NCI-H187 treated with DMSO at 0.1 percent for 48 hours (cell line): ENCODE results near the gene GMPPA.

Source experiments
- DNase-seq: peaks from one replicate; lab custom pipeline; 2025; lab: John Stamatoyannopoulos, UW

Gene GMPPA

DNA sequence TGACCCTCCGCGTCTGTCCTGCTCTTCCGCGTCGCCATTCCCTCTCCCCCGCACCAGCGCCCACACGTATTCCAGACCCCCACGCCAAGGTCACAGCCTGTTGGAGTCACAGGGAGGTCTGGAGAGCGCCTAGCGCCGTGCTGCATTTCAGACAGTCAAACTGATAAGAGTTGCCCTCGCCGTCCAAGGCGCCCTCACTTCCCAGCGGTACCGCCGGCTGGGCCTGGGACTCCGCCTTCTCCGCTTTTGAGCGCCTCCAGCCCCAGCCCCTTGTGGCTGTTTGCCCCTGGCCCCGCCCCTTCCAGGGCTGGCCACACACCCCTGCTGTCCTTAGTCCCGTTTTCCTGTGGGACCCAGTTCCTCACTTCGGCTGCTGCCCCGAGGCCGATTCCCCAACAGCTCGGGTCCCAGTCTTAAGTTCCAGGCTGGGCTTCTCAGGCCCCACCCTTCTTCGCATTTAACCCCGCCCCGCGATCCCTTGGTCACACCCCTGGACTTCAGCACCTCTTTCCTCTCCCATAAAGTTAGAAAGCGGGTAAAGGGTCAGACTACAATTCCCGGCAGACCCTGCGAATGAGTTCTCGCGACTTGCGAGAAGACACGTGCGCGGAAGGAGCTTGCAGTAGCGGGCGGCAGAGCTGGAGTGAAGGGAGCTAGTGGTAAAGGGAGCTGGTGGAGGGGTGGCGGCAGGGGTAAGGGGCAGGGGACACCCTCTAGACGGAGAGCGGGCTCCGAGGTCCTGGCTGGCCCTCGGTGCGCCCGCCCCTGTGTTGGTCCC, at the start of gene GMPPA:
Gene GMPPA, plus strand, starts transcription at position 612 of the 778 bp plus-strand sequence. CDS start 1,085 bp downstream, outside the sequence.
- peak; percentile 45 for DNase-seq

DNA sequence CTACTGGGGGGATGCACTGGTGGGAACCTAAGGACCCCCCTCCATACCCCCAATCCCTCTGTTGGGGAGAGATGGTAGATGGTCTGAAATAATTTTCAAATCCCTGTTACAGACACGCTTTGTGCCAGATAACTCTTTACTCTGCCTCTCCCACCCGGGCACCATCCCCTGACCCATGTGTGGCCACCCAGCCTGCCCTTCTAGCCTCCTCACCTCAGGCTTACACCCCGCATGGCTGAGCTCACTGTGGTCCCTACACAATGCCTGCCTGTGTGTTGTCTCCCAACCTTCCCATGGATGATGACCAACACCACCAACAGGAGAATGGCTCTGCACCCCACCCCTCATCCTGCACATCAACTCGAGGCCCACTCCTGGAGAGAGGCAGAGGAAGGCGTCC, 49.1 kb upstream of the GMPPA start:
- no peak for DNase-seq

- no peak for DNase-seq
These were observed 46.9 kb upstream of the GMPPA start for GRCh38 chr2:219451661-219452360.

DNA sequence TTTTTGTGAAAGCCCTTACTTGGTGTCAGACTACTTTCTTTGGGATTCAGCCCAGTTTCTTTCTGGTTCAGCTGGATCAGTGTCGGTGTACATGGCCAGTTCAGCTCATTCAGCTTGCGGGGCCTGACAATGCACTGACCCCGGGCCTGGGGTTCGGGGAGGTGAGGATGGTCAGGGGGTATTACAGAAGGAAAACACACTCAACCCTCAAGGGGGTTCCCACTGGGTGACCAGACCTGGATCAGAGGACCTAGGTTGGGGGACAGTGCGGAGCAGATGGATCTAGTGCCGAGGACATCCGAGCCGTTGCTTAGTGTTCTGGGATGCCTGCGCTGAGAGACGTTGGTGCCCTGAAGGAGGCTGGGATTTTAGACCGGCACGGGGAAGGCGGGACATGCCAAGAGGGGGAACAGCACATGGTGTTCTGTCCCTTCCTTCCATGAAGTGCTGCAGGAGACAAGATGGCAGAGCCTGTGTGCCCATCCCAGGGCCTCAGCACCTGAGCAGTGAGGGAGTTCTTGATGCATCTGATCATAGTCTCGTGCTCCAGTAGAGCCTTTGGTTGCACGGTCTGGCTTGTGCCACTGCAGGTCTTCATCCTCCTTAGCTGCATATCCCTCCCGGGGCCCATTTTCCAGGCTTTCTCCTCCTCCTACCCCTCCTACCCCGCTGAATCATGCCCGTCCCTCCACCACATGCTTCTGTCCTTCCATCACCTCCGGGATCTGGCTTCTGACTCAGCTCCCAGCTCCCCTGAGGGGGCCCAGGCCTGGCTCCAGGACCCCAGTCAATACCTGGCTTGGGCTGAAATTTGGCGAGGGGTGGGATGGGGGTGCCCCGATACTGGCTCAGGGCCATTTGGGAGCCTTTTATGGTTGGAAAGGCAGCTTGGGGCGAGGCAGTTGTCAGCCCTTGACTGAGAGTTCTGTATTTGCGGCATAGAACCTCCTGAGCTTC, 46.1 kb upstream of the GMPPA start:
- no peak for DNase-seq

DNA sequence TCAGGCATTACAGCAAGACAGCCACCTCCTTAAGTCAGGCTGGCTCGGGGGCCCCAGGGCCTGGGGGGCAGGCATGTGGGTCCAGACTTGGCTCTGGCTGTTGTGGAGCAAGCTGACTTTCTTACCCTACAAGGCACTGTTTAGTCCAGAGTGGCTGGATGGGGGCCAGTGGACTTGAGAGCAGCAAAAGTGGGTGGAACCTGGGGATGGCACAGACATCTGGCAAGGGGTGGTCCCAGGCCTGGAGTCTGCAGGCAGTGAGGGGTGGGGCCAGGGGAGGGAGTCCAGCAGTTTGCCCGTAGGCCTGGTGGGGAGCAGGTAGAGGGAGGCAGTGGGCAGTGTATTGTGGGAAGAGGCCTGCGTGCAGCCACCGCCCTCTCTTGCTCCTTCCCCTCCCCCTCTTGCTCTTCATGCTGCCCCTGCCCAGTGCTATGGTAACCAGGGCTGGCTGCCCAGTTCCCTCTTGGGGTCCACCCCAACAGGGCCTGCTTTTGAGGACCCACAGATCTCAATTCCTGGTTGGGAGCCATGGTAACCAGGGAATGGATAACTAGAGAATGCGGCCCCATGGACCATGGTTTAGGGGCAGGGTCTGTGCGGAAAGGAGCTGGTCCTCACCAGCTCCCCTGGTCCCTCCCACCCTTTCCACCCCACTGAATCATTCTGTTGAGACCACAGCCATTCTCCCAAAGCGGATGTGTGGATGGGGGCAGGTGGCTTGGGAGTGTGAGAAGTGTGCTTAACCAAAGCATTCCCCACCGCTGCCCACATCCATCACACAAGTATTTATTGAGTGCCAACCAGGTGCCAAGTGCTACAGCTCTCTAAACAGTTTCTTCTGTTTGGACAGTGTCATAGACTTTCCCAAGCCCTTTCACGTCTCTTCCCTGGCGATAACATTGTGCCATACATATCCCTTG, 44.8 kb upstream of the GMPPA start:
- DNase-seq: no peak

DNA sequence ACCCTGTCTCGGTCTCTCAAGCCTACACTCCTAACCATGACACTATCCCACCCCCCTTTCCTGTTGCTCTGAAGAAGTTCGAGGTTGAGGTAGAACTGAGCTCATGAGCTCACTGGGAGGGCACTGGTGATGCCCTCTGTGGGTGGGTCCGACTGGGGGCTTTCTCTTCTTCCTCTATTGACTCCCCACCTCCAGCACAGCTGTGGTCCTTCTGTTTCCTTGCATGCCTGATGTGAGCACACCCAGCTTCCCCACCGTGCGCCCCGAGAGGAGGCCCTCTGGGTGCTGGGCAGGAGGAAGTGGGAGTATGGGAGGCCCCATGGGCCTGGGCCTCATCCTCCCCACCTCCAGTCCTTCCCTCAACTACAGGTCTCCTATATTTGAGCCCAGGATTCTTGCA, 43.1 kb upstream of the GMPPA start:
- DNase-seq: no peak

DNA sequence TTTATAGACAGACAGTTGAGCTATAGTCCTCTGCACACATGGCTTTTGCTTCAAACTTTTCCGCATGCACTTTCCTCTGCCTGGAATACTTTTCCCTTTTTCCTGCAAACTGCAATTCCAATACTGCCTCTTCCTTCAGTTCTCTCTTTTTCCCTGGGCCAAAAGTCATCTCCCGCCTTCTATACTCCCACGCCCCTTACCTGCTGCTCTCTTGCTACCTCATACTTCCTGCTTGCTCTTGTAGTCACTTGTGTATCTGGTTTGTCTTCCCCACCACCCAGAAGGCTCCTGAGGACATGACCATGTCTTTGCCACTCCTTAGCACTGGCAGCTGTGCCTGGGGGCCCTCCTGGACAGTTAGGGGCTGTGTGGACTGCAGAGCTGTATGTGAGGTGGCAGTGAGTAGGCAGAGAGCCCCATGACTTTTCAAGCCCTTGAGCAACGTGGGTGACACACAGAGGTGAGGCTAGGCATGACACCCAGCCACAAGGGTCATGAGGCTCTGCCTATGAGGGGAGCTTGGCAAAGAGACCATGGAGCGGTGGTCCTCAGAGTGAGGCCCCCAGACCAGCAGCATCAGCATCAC, 40.8 kb upstream of the GMPPA start:
- DNase-seq: no peak

- DNase-seq: no peak
These were observed 39.7 kb upstream of the GMPPA start for GRCh38 chr2:219458996-219459395.

GRCh38 chr2:219459460-219460311, 39.0 kb upstream of the GMPPA start:
- no peak for DNase-seq

GRCh38 chr2:219460424-219460926, 38.2 kb upstream of the GMPPA start:
- no peak for DNase-seq

DNA sequence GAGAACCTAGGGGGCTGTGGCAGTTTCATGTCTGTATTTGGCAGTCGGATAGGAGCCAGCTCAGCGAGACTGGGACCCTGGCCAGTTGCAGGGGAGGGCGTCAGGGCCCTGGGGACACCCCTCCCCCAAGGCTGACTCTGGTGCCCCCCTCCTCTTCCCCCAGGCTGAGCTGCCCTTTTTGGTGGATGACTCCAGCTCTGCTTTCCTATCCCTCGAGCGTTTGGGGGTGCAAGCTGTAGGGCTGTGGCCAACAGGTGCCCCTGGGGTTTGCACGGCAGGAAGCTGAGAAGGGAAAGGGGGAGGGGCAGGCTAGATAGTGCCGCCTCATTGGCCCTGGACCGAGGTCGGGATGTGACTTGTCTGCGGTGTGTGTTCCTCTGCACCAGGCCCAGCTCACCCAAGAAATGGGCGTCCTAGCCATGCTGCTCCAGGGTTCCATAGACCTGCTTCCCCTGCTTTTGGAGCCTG, 37.6 kb upstream of the GMPPA start:
- DNase-seq: no peak

- no peak for DNase-seq
These were observed 37.0 kb upstream of the GMPPA start for GRCh38 chr2:219461669-219462068.

- DNase-seq: no peak
These were observed 36.3 kb upstream of the GMPPA start for GRCh38 chr2:219462349-219462748.

- DNase-seq: no peak
These were observed 34.2 kb upstream of the GMPPA start for GRCh38 chr2:219464286-219465032.

DNA sequence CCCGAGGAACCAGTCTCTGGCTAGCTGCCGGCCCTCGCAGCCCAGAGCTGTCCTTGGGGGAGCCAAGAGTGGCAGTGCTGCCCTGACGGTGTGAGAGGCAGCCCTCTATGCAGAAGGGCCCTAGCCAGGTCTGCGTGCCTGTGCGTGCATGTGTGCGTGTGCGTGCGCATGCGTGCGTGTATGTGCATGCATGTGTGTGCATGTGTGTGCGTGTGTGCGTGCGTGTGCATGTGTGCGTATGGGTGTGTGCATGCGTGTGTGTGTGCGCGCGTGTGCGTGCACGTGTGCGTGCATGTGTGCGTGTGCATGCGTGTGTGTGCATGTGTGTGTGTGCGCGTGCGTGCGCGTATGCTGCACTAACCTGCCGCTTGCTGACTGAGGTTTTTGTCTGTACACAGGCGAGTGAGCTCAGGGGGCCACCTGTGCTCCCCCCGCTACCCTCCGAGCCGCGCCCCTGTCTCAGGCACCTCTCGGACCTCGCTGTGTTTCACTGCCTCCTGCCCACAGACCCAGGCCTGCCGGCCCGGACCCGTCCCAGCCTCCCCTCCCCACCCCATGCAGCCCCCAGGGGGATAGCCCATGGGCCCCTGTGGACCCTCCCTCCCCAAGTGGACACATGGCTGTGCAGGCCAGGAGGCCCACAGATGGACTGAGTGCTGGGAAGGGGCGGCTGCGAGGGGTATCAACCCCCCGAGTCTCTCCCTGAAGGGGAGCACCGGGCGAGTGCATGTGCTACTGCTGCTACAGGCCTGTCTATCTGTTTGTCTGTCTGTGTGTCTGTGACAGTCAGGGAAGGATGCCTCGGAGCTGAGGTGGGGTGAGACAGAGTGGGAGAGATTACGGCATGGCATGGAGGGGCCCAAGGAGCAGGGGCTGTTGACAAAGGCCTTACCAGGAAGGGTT, 32.8 kb upstream of the GMPPA start:
- DNase-seq: no peak

DNA sequence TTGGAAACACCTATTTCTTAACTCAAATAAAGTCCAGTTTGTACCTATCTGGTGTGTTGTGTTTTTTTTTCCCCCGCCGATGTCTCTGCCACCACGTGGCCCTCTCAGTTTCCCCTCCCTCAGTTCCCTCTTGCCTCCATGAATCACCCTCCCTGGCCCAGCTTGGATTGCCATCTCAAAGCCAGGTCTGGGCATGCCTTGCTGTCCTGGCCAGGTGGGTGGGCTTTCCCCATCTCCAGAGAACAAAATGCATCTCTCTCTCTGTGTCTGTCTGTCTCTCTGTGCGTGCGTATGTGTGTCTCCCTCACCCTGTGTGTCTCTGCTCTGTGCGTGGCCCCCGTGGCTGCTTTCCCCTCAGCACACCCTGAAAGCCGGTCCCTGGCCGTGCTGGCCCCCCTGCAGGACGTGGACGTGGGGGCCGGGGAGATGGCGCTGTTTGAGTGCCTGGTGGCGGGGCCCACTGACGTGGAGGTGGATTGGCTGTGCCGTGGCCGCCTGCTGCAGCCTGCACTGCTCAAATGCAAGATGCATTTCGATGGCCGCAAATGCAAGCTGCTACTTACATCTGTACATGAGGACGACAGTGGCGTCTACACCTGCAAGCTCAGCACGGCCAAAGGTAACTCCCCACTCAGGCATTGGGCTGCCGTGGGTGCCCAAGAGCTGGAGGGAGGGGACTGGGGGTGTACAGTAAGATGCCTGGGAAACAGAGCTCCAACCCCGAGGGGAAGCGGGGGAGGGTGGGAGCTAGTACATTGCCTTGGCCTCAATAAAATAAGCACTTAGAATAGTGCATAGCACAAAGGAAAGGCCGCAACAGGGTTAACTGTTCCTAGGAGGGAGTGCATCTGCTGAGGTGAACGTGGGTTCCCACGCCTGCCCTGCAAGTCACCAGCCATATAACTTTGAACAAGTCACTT, 31.6 kb upstream of the GMPPA start:
- no peak for DNase-seq

- no peak for DNase-seq
These were observed 31.0 kb upstream of the GMPPA start for GRCh38 chr2:219467736-219468075.
